Measurements from ENCODE around the gene NELL2. TPM values are rescaled to one million over a fixed set of nuclear protein-coding genes. Genes with fewer than 3 reads are reported as not detected.
A peak's percentile ranks its signal among the peaks of the same experiment; 100 is the strongest.

The NELL2 gene
- total RNA-seq, 6 donors from 2014 or later, result 1.1 to 19.3 (median 4.2) TPM

DNA sequence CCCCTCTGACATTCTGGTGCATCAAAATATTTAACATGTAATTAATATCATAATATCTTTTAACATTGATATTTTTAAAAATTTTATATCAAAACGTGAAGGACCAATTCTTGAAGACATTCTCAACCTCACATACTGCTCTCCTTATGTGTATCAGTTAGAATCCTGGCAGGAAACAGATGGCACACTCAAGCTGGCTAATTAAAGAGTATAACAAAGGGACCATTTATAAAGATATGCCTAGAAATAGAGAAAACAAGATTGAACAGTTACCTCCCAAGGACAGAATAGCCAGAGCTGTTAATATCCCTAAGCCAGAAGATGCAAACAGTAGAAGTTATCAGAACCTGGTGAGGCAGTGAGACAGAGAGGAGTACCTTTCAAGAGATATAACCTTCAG is 368.7 kb downstream of the NELL2 start:
- no peaks in the 10 kb centered on the region for H3K36me3 ChIP-seq
- H3K4me1 ChIP-seq, result no peaks in the 10 kb centered on the region
- H3K4me3 ChIP-seq, result no peak overlapping the region
- no peak overlapping the region for H3K27ac ChIP-seq
- H3K9me3 ChIP-seq, result no peaks in the 10 kb centered on the region
- ATAC-seq (ENCODE audit: low FRiP score in 2 of 2) (no peak), DNase-seq (no peak)
- WGBS, 2 donors, result 49 to 50% methylated on average over 1 of the region's 1 CpG
- no peaks in the 10 kb centered on the region for H3K27me3 ChIP-seq
- TF ChIP-seq, protein P1, sequence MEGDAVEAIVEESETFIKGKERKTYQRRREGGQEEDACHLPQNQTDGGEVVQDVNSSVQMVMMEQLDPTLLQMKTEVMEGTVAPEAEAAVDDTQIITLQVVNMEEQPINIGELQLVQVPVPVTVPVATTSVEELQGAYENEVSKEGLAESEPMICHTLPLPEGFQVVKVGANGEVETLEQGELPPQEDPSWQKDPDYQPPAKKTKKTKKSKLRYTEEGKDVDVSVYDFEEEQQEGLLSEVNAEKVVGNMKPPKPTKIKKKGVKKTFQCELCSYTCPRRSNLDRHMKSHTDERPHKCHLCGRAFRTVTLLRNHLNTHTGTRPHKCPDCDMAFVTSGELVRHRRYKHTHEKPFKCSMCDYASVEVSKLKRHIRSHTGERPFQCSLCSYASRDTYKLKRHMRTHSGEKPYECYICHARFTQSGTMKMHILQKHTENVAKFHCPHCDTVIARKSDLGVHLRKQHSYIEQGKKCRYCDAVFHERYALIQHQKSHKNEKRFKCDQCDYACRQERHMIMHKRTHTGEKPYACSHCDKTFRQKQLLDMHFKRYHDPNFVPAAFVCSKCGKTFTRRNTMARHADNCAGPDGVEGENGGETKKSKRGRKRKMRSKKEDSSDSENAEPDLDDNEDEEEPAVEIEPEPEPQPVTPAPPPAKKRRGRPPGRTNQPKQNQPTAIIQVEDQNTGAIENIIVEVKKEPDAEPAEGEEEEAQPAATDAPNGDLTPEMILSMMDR (IDR thresholded peaks at IDR 0.05), result no peak
- TF ChIP-seq EP300 (IDR thresholded peaks at IDR 0.05) (no peak), POLR2A (IDR thresholded peaks at IDR 0.05) (no peak), POLR2AphosphoS5 (IDR thresholded peaks at IDR 0.05) (no peak)

DNA sequence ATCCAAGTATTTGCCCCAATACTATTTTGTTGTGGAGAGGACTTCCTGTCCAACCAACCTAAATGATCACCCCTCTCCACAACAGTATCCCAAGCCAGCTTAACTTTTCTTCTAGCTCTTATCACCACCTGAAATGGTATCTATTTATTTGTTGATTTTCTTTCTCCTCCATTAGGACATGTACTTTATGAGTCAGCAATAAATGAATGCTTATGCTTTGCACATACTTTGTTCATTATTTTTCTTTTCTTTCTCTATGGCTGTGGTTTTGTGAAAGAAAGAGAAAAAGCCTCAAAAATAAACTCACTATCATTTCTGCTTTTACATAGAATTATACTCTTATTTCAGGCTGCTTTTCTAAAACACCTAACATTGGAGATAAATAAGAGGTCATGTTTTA is 371.3 kb downstream of the NELL2 start:
- no peaks in the 10 kb centered on the region for H3K36me3 ChIP-seq
- no peak overlapping the region for H3K27ac ChIP-seq
- no peak overlapping the region for H3K4me3 ChIP-seq
- ATAC-seq (ENCODE audit: low FRiP score in 2 of 2), result no peak
- DNase-seq, result no peak
- no peak for TF ChIP-seq POLR2A (IDR thresholded peaks at IDR 0.05)
- TF ChIP-seq, protein P1 (IDR thresholded peaks at IDR 0.05), result no peak
- no peak for TF ChIP-seq EP300 (IDR thresholded peaks at IDR 0.05)
- no peak for TF ChIP-seq POLR2AphosphoS5 (IDR thresholded peaks at IDR 0.05)
- no peaks in the 10 kb centered on the region for H3K4me1 ChIP-seq
- no peaks in the 10 kb centered on the region for H3K27me3 ChIP-seq
- H3K9me3 ChIP-seq, result peaks cover 0 to 4% (median 0%) of the 10 kb centered on the region in 4 donors

DNA sequence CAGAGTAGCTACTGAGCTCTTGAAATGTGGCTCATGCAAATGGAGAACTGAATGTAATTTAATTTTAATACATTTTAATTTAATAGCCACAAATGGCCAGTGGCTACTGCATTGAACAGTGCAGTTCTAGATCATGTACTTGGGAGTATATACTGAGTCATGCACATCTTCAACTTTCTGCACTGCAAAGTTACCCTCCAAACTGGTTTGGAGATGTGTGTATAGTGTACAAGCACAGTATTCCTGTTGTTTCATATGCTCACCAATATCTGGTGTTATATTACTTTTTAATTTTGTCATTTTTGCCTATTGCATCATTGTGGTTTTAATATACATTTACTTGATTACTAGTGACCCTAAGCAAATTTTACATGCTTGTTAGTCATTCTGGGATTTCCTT is 372.8 kb downstream of the NELL2 start:
- no peaks in the 10 kb centered on the region for H3K27me3 ChIP-seq
- ATAC-seq (ENCODE audit: low FRiP score in 2 of 2), result no peak
- DNase-seq, result no peak
- H3K36me3 ChIP-seq, result no peaks in the 10 kb centered on the region
- TF ChIP-seq POLR2A (IDR thresholded peaks at IDR 0.05) (no peak), EP300 (IDR thresholded peaks at IDR 0.05) (no peak), POLR2AphosphoS5 (IDR thresholded peaks at IDR 0.05) (no peak)
- TF ChIP-seq, protein P1 (IDR thresholded peaks at IDR 0.05), result no peak
- H3K9me3 ChIP-seq, result peaks cover 0 to 4% (median 0%) of the 10 kb centered on the region in 4 donors
- no peaks in the 10 kb centered on the region for H3K4me1 ChIP-seq
- no peak overlapping the region for H3K4me3 ChIP-seq
- H3K27ac ChIP-seq, result no peak overlapping the region

DNA sequence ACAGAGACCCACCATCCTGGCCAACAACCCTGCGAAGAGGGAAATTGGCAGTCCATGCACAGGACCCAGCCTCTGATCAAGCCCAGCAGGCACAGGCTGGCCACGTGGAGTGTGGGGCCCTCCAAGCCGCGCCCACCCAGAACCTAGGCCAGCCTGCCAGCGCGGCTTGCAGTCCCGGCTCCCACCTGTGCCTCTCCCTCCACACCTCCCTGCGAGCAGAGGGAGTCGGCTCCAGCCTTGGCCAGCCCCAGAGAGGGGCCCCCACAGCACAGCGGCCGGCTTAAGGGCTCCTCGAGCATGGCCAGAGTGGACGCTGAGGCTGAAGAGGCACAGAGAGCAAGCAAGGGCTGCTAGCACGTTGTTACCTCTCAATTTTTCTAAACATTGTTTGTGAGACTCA is 373.4 kb downstream of the NELL2 start:
- no peaks in the 10 kb centered on the region for H3K27me3 ChIP-seq
- no peaks in the 10 kb centered on the region for H3K36me3 ChIP-seq
- H3K9me3 ChIP-seq, result peaks cover 0 to 4% (median 0%) of the 10 kb centered on the region in 4 donors
- no peak overlapping the region for H3K4me3 ChIP-seq
- DNase-seq, result peak in 1 of 2 donors; percentile 61
- no peak overlapping the region for H3K27ac ChIP-seq
- no peaks in the 10 kb centered on the region for H3K4me1 ChIP-seq
- 76 to 84% methylated on average over 6 to 14 of the region's 14 CpGs for WGBS, 2 donors
- ATAC-seq (ENCODE audit: low FRiP score in 2 of 2), result peak in 1 of 2 donors; percentile 30
- TF ChIP-seq, protein P1 (IDR thresholded peaks at IDR 0.05), result no peak
- TF ChIP-seq POLR2AphosphoS5 (IDR thresholded peaks at IDR 0.05), result no peak
- no peak for TF ChIP-seq EP300 (IDR thresholded peaks at IDR 0.05)
- TF ChIP-seq POLR2A (IDR thresholded peaks at IDR 0.05), result no peak

DNA sequence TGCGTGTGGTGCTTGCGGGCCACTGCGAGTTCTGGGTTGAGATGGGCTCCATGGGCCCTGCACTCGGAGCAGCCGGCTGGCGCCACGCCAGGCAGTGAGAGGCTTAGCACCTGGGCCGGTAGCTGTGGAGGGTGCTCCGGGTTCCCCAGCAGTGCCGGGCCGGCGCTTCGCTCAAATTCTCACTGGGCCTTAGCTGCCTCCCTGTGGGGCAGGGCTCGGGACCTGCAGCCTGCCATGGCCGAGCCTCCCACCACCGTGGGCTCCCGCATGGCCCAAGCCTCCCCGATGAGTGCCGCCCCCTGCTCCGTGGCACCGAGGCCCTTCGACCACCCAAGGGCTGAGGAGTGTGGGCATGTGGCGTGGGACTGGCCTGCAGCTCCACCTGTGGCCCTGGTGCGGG is 375.7 kb downstream of the NELL2 start:
- TF ChIP-seq, protein P1 (IDR thresholded peaks at IDR 0.05), result no peak
- TF ChIP-seq POLR2A (IDR thresholded peaks at IDR 0.05) (no peak), POLR2AphosphoS5 (IDR thresholded peaks at IDR 0.05) (no peak), EP300 (IDR thresholded peaks at IDR 0.05) (no peak)
- DNase-seq, result peak in 1 of 2 donors; percentile 85
- H3K27me3 ChIP-seq, result no peaks in the 10 kb centered on the region
- 88 to 96% methylated on average over 11 to 21 of the region's 24 CpGs for WGBS, 2 donors
- no peak overlapping the region for H3K4me3 ChIP-seq
- no peaks in the 10 kb centered on the region for H3K4me1 ChIP-seq
- no peak overlapping the region for H3K27ac ChIP-seq
- peaks cover 0 to 4% (median 0%) of the 10 kb centered on the region in 4 donors for H3K9me3 ChIP-seq
- H3K36me3 ChIP-seq, result no peaks in the 10 kb centered on the region
- peak; percentile 24 to 37 for ATAC-seq (ENCODE audit: low FRiP score in 2 of 2)

Measured in upper lobe of left lung (tissue), 6 donors.